HepG2 (cell line): ENCODE results near the gene NDST1. TPM values are rescaled to one million over a fixed set of nuclear protein-coding genes. Genes with fewer than 3 reads are reported as not detected.

Experiments used
- ATAC-seq: fragments of 200-7000 bp; cut with Tn5 transposase; 3 replicates; pipeline ENCODE4 v1.9.1; 2020; ENCODE audit warnings: mild to moderate bottlenecking, moderate library complexity
- BruUV-seq: library from RNA; stranded (reverse); fragments of 400-500 nt; replicated peaks from 2 replicates; lab custom pipeline; 2021; lab: Mats Ljungman, UMichigan
- CTCF ChIA-PET: fragments of 300-600 bp; formaldehyde crosslinking; extraction: SDS; loops from one replicate; lab custom pipeline; 2021; ENCODE audit warnings: low total read pairs, inconsistent platforms, low intra/inter-chr PET ratio; lab: Yijun Ruan, JAX
- POLR2A ChIA-PET: fragments of 350-600 bp; sonication (Branson Sonifier 250); formaldehyde crosslinking; loops from one replicate; lab custom pipeline; 2020; ENCODE audit warnings: antibody characterized with exemption, inconsistent platforms; lab: Yijun Ruan, JAX
- DNase-seq: peaks from one replicate; pipeline ENCODE4 v3.0.0-alpha.2; 2015; ENCODE audit warnings: low spot score
- FAIRE-seq: peaks from 3 replicates; lab custom pipeline; 2011; peaks lifted over from hg19 to GRCh38; lab: Jason Lieb, UNC
- H2AFZ ChIP-seq: one replicate; pipeline ENCODE4 v1.6.1; 2011; ENCODE audit warnings: low read length, inconsistent platforms
- H3K27ac ChIP-seq: fragments of 300-600 bp; 3 replicates; pipeline ENCODE4 v1.8.0; 2011; ENCODE audit warnings: mixed run types, mild to moderate bottlenecking, mixed read lengths, low read length, inconsistent platforms; ENCODE audit not compliant: insufficient read depth; ENCODE audit errors: extremely low read length
- H3K27me3 ChIP-seq, 2 experiments: fragments of 200-600 bp in 1 of 2; 2 replicates in 1 of 2; 3 replicates in 1 of 2; pipeline versions ENCODE4 v1.6.0 to v1.8.0; 2011; ENCODE audit warnings: low read length in 2 of 2, mild to moderate bottlenecking in 2 of 2, moderate library complexity in 2 of 2, inconsistent platforms in 1 of 2; ENCODE audit not compliant: insufficient read depth in 2 of 2, control insufficient read depth in 1 of 2
- H3K36me3 ChIP-seq, 2 experiments: fragments of 200-600 bp in 1 of 2; replicated peaks in 1 of 2; 2 replicates in 1 of 2; 3 replicates in 1 of 2; pipeline versions ENCODE4 v1.5.1 to v1.8.0; 2011; ENCODE audit warnings: low read length in 2 of 2, inconsistent platforms in 1 of 2; ENCODE audit not compliant: insufficient read depth in 2 of 2, control insufficient read depth in 1 of 2
- H3K4me1 ChIP-seq: 2 replicates; pipeline ENCODE4 v1.5.1; 2012; ENCODE audit warnings: low read length, inconsistent platforms; ENCODE audit not compliant: insufficient read depth
- H3K4me2 ChIP-seq: 2 replicates; pipeline ENCODE4 v1.6.0; 2011; ENCODE audit warnings: low read depth, low read length, inconsistent platforms
- H3K4me3 ChIP-seq, 3 experiments: fragments of 200-600 bp in 1 of 3; sonication (generic), shearing (Covaris generic) in 1 of 3; replicated peaks in 1 of 3; 2 replicates each; pipeline ENCODE4 v1.5.1; 2011 to 2016; ENCODE audit warnings: low read length in 3 of 3, inconsistent platforms in 2 of 3, low read depth in 2 of 3, mild to moderate bottlenecking in 2 of 3, control low read depth in 1 of 3, mixed read lengths in 1 of 3; ENCODE audit not compliant: insufficient read depth in 1 of 3
- H3K79me2 ChIP-seq: one replicate; pipeline ENCODE4 v1.6.1; 2011; ENCODE audit warnings: low read length, inconsistent platforms; ENCODE audit not compliant: insufficient read depth
- H3K9ac ChIP-seq: 2 replicates; pipeline ENCODE4 v1.6.0; 2011; ENCODE audit warnings: mild to moderate bottlenecking, low read depth, low read length, inconsistent platforms; ENCODE audit not compliant: insufficient read depth
- H3K9me3 ChIP-seq: 2 replicates; pipeline ENCODE4 v1.5.1; 2012; ENCODE audit warnings: mild to moderate bottlenecking, low read length
- H4K20me1 ChIP-seq: 2 replicates; pipeline ENCODE4 v1.6.0; 2011; ENCODE audit warnings: inconsistent platforms, mild to moderate bottlenecking, low read length, moderate library complexity; ENCODE audit not compliant: insufficient read depth
- ATF7-NPFF ChIP-seq: sonication (generic); formaldehyde crosslinking; IDR thresholded peaks from 2 replicates; pipeline ENCODE4 v1.8.1; 2023; ENCODE audit warnings: mild to moderate bottlenecking, low read depth, missing genetic modification reagents, moderate library complexity
- CREM ChIP-seq, 2 experiments: sonication (generic) in 1 of 2; formaldehyde crosslinking in 1 of 2; IDR thresholded peaks; 2 replicates each; pipeline versions ENCODE4 v1.4.0 to v1.6.1; 2016 to 2020; ENCODE audit warnings: antibody characterized with exemption in 1 of 2, mild to moderate bottlenecking in 1 of 2, missing genetic modification reagents in 1 of 2
- E2F2 ChIP-seq: sonication (generic); formaldehyde crosslinking; IDR thresholded peaks from 2 replicates; pipeline ENCODE4 v1.4.0; 2020; ENCODE audit warnings: missing genetic modification reagents, borderline replicate concordance
- MLLT10 ChIP-seq: sonication (generic); formaldehyde crosslinking; IDR thresholded peaks from 2 replicates; pipeline ENCODE4 v1.4.0; 2020; ENCODE audit warnings: missing genetic modification reagents
- NFE2 ChIP-seq: sonication (generic); formaldehyde crosslinking; IDR thresholded peaks from 2 replicates; pipeline ENCODE4 v1.4.0; 2020; ENCODE audit warnings: missing genetic modification reagents
- POGK ChIP-seq: sonication (generic); formaldehyde crosslinking; conservative IDR thresholded peaks from 2 replicates; pipeline ENCODE4 v1.8.0; 2022; ENCODE audit warnings: mild to moderate bottlenecking, moderate library complexity, missing genetic modification reagents
- SALL1 ChIP-seq: sonication (generic); formaldehyde crosslinking; IDR thresholded peaks from 2 replicates; pipeline ENCODE4 v1.8.0; 2022; ENCODE audit warnings: mild to moderate bottlenecking, missing genetic modification reagents
- TEAD2 ChIP-seq: sonication (generic); formaldehyde crosslinking; IDR thresholded peaks from 2 replicates; pipeline ENCODE4 v1.9.0; 2021; ENCODE audit warnings: missing genetic modification reagents
- ZFP36 ChIP-seq: fragments of 150-350 bp; IDR thresholded peaks from 2 replicates; pipeline ENCODE4 v1.6.1; 2018; ENCODE audit warnings: borderline replicate concordance, low read length, low read depth; ENCODE audit not compliant: partially characterized antibody
- ZNF160 ChIP-seq: sonication (generic); formaldehyde crosslinking; IDR thresholded peaks from 2 replicates; pipeline ENCODE4 v1.8.0; 2022; ENCODE audit warnings: mild to moderate bottlenecking, inconsistent platforms, missing genetic modification reagents
- ZNF687 ChIP-seq: sonication (generic); formaldehyde crosslinking; IDR thresholded peaks from 2 replicates; pipeline ENCODE4 v1.5.1; 2020; ENCODE audit warnings: mild to moderate bottlenecking, missing genetic modification reagents, moderate library complexity
- ZNF773 ChIP-seq: sonication (generic); formaldehyde crosslinking; IDR thresholded peaks from 2 replicates; pipeline ENCODE4 v1.4.0; 2020; ENCODE audit warnings: missing genetic modification reagents, borderline replicate concordance
- ZNF788 ChIP-seq: sonication (generic); formaldehyde crosslinking; IDR thresholded peaks from 2 replicates; pipeline ENCODE4 v1.5.0; 2020; ENCODE audit warnings: mild to moderate bottlenecking, missing genetic modification reagents, borderline replicate concordance
- WGBS: methylation state at CpG from one replicate; pipeline ENCODE4 v1.1.6; 2017; ENCODE audit warnings: low lambda C conversion rate; 5-methylcytosine and 5-hydroxymethylcytosine counted together
- in situ Hi-C: cut with HindIII; loops from 2 replicates; pipeline ENCODE4 v1.10.0; 2017; ENCODE audit warnings: low pct_unique_long_range_greater_than_20kb; ENCODE audit not compliant: extremely low pct_ligation_motif_present
- intact Hi-C: fragments of 100-400 bp; cut with micrococcal nuclease; formaldehyde crosslinking; loops from one replicate; pipeline ENCODE4 v1.10.0; 2022; ENCODE audit not compliant: unreplicated experiment
- polyA plus RNA-seq, 8 experiments: library from polyadenylated mRNA; depleted of rRNA in 3 of 8; stranded (reverse) in 7 of 8; unstranded in 1 of 8; fragments of >200 nt; fragmentation: Illumina TruSeq in 4 of 8; extraction: Trizol in 4 of 8; gene quantifications; 2 replicates each; pipeline versions ENCODE4 v1.2.1 to v1.2.3, GENCODE V29; 2011 to 2016; ENCODE audit warnings: low read depth in 4 of 8, missing spikeins in 1 of 8, mixed read lengths in 1 of 8; ENCODE audit not compliant: insufficient read depth in 1 of 8
- total RNA-seq, 5 experiments: library from RNA; depleted of rRNA; stranded (reverse); fragments of >200 nt; fragmentation: Illumina TruSeq; extraction: Trizol; gene quantifications; 2 replicates each; pipeline ENCODE4 v1.2.3, GENCODE V29; 2016; ENCODE audit warnings: low read depth in 1 of 5
- TF ChIP-seq, protein P1 (sequence below): sonication (generic); formaldehyde crosslinking; IDR thresholded peaks from 2 replicates; pipeline ENCODE4 v1.5.1; 2020; ENCODE audit warnings: mild to moderate bottlenecking, missing genetic modification reagents, borderline replicate concordance

NDST1 gene
- total and polyA plus RNA-seq, 2 of the 13 experiments (the other 11 are each of a cell fraction or from before 2014, with no cell fraction given) = 23.8 to 26.2 TPM

DNA sequence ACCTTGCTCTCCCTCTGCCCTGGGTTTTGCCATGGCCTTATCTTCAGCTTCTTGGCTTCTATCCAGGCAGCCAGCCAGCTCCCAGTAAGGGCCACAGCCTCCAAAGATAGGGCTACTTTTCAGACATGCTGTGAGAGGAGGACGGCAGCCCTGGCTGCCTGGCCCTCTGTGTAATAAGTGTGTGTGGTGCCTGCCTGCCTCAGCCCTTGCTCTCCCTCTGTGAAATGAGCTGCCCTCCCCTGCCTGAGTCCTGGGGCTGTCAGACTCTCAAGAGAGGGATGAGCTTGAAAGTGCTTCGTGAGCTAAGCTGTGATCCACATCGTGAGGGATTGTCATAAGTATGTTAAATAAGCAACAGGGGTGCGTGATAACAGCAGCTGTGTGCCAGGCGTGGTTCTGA, 8.1 kb downstream of the NDST1 start:
- Histone ChIP-seq H3K9ac (no peak overlapping the region), H3K9me3 (no peaks in the 10 kb centered on the region)
- TF ChIP-seq ZFP36 (no peak), ZNF788 (CRISPR knock-in tag) (no peak), SALL1 (CRISPR knock-in tag) (0 out of 2 replicates have a peak, but pooled peaks have one; percentile 27), TEAD2 (no peak), CREM (IDR thresholded peaks at IDR 0.05) (no peak), CREM (CRISPR knock-in tag; IDR thresholded peaks at IDR 0.05) (no peak), NFE2 (CRISPR knock-in tag) (no peak), MLLT10 (no peak), ZNF687 (CRISPR knock-in tag) (peak; percentile 51), ZNF160 (CRISPR knock-in tag) (no peak), POGK (no peak), ZNF773 (CRISPR knock-in tag) (no peak), ATF7-NPFF (CRISPR knock-in tag) (no peak), E2F2 (no peak)
- TF ChIP-seq, protein P1, sequence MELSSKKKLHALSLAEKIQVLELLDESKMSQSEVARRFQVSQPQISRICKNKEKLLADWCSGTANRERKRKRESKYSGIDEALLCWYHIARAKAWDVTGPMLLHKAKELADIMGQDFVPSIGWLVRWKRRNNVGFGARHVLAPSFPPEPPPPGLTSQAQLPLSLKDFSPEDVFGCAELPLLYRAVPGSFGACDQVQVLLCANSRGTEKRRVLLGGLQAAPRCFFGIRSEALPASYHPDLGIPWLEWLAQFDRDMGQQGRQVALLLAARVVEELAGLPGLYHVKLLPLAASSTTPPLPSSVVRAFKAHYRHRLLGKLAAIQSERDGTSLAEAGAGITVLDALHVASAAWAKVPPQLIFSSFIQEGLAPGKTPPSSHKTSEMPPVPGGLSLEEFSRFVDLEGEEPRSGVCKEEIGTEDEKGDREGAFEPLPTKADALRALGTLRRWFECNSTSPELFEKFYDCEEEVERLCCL (CRISPR knock-in tag) = no peak

More for the DNA sequence above, 8.1 kb downstream of the NDST1 start:
- CTCF ChIA-PET = no interaction called here
- no peak for FAIRE-seq
- Histone ChIP-seq H2AFZ (no peak overlapping the region), H3K27ac (peak overlapping the region; percentile 48), H3K4me3 (no peak overlapping the region), H3K4me1 (peaks cover 98% of the 10 kb centered on the region), H4K20me1 (peaks cover 30% of the 10 kb centered on the region), H3K36me3 (peaks cover 0 to 18% of the 10 kb centered on the region in 2 experiments; a peak in 3 of 5 replicates), H3K4me2 (peak overlapping the region; percentile 21; the same call in 1 of the 2 replicates), H3K79me2 (peaks cover 85% of the 10 kb centered on the region), H3K27me3 (no peaks in the 10 kb centered on the region)
- peak; percentile 25 for DNase-seq
- ATAC-seq = peak; percentile 15; the same call in 2 of the 3 replicates
- intact Hi-C loops = no loop called here
- 93% methylated on average over 4 of the region's 5 CpGs for WGBS
- no TSS peak for BruUV-seq
- in situ Hi-C loops = no loop called here
- POLR2A ChIA-PET = interaction anchor here (0.8 to 1.6 kb wide), 3 partner anchors 26 to 66 kb away, joined by 3 to 8 read pairs (median 3); no protein-coding TSS in a partner anchor
